Neural crest cell (in vitro differentiated cells): ENCODE measurements around the gene TNFSF15. TPM values are rescaled to one million over a fixed set of nuclear protein-coding genes. Genes with fewer than 3 reads are reported as not detected.

Experiments
- DNase-seq: peaks from one replicate; pipeline ENCODE4 v3.0.0; 2021; ENCODE audit warnings: low read depth, mixed read lengths, low spot score
- H3K27ac Mint-ChIP-seq: one replicate; pipeline ENCODE4 v1.8.0; 2021; ENCODE audit warnings: mild to moderate bottlenecking, mixed read lengths; ENCODE audit not compliant: unreplicated experiment
- H3K27me3 Mint-ChIP-seq: 2 replicates; pipeline ENCODE4 v1.8.0; 2021; ENCODE audit warnings: low read depth, mild to moderate bottlenecking, mixed read lengths
- H3K36me3 Mint-ChIP-seq: 2 replicates; pipeline ENCODE4 v1.8.0; 2021; ENCODE audit warnings: low read depth, mild to moderate bottlenecking, mixed read lengths
- H3K4me1 Mint-ChIP-seq: 2 replicates; pipeline ENCODE4 v1.8.0; 2021; ENCODE audit warnings: mixed read lengths
- H3K4me3 Mint-ChIP-seq: one replicate; pipeline ENCODE4 v1.8.0; 2021; ENCODE audit warnings: mild to moderate bottlenecking, mixed read lengths
- H3K9me3 Mint-ChIP-seq: 2 replicates; pipeline ENCODE4 v1.8.0; 2021; ENCODE audit warnings: mixed read lengths
- CTCF ChIP-seq: fragments of 200-600 bp; sonication (generic); conservative IDR thresholded peaks from 2 replicates; pipeline ENCODE4 v1.5.0; 2021; ENCODE audit warnings: antibody characterized with exemption, mild to moderate bottlenecking
- total RNA-seq: library from RNA; stranded (reverse); gene quantifications from 2 replicates; pipeline ENCODE4 v1.2.1, GENCODE V29; 2021

TNFSF15 gene
- total RNA-seq, 1 donor from 2014 or later: not detected

GRCh38 chr9:114824110-114824509 lies 18.3 kb upstream of the TNFSF15 start:
- H3K36me3 Mint-ChIP-seq: no peaks in the 10 kb centered on the region
- H3K9me3 Mint-ChIP-seq: peaks cover 2% of the 10 kb centered on the region
- no peak for TF ChIP-seq CTCF

GRCh38 chr9:114823441-114823840 lies 17.6 kb upstream of the TNFSF15 start:
- H3K36me3 Mint-ChIP-seq: no peaks in the 10 kb centered on the region
- H3K27ac Mint-ChIP-seq: no peak overlapping the region
- peaks cover 6% of the 10 kb centered on the region for H3K27me3 Mint-ChIP-seq
- H3K4me3 Mint-ChIP-seq: no peak overlapping the region
- no peaks in the 10 kb centered on the region for H3K4me1 Mint-ChIP-seq
- H3K9me3 Mint-ChIP-seq: peaks cover 2% of the 10 kb centered on the region
- DNase-seq: no peak
- no peak for TF ChIP-seq CTCF

More at GRCh38 chr9:114824110-114824509, 18.3 kb upstream of the TNFSF15 start:
- H3K4me3 Mint-ChIP-seq: no peak overlapping the region
- H3K4me1 Mint-ChIP-seq: no peaks in the 10 kb centered on the region
- H3K27ac Mint-ChIP-seq: no peak overlapping the region
- H3K27me3 Mint-ChIP-seq: peaks cover 9% of the 10 kb centered on the region
- DNase-seq: no peak

- H3K27me3 Mint-ChIP-seq: peaks cover 3% of the 10 kb centered on the region
- peaks cover 2% of the 10 kb centered on the region for H3K9me3 Mint-ChIP-seq
- no peaks in the 10 kb centered on the region for H3K36me3 Mint-ChIP-seq
- no peaks in the 10 kb centered on the region for H3K4me1 Mint-ChIP-seq
- no peak overlapping the region for H3K4me3 Mint-ChIP-seq
- no peak for DNase-seq
- TF ChIP-seq CTCF: no peak
- no peak overlapping the region for H3K27ac Mint-ChIP-seq
These were observed 16.9 kb upstream of the TNFSF15 start for GRCh38 chr9:114822708-114823107.

GRCh38 chr9:114820776-114821501 lies 15.1 kb upstream of the TNFSF15 start:
- Mint-ChIP-seq H3K27me3 (no peaks in the 10 kb centered on the region), H3K27ac (no peak overlapping the region), H3K36me3 (no peaks in the 10 kb centered on the region), H3K4me3 (no peak overlapping the region), H3K9me3 (no peaks in the 10 kb centered on the region), H3K4me1 (no peaks in the 10 kb centered on the region)
- TF ChIP-seq CTCF: no peak
- no peak for DNase-seq

- Mint-ChIP-seq H3K4me1 (no peaks in the 10 kb centered on the region), H3K27me3 (no peaks in the 10 kb centered on the region), H3K27ac (no peak overlapping the region), H3K4me3 (no peak overlapping the region), H3K36me3 (no peaks in the 10 kb centered on the region), H3K9me3 (no peaks in the 10 kb centered on the region)
- no peak for TF ChIP-seq CTCF
- no peak for DNase-seq
These were observed 12.3 kb upstream of the TNFSF15 start for GRCh38 chr9:114818178-114818577.
